Colon (tissue), 2 donors: Measurements from ENCODE around the gene DCAF17.
"Not testable (repeated sequence)": the region's sequence is repeated elsewhere in the genome, so short reads cannot be mapped to it uniquely, and the experiment has no call there.

Experiments used
- FAIRE-seq: peaks from 2 replicates; lab custom pipeline; 2012; peaks lifted over from hg19 to GRCh38; lab: Jason Lieb, UNC
- donor health status: control.
- donor health status: control.

DCAF17 gene

GRCh38 chr2:171515672-171516298 is 81.8 kb downstream of the DCAF17 start:
- no peak for FAIRE-seq

DNA sequence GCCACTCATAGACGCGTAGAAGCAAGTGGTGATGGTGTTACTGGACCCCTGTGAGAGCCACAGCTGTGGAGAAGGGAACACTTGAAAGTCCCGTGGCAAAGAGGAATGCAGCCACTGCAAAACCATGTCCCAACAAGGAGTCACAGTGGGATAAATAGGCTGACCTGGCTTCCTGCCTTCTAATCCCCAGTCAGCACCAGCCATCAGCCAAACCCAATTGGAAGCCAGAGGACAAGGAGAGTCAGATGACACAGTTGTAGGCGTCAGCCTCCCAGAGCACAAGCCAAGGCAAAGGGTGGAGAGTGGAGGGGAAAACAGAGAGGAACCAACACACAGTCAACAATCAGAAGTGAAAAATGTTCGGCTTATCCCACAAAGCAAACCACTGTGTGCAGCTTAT is 82.8 kb downstream of the DCAF17 start:
- no peak for FAIRE-seq

- FAIRE-seq: no peak
Observed at GRCh38 chr2:171520471-171520870, 86.4 kb downstream of the DCAF17 start.

- no peak for FAIRE-seq
Observed at GRCh38 chr2:171521361-171522051, 87.5 kb downstream of the DCAF17 start.

GRCh38 chr2:171522052-171522787 is 88.2 kb downstream of the DCAF17 start, which contains the start of gene CYBRD1:
Gene CYBRD1, plus strand, starts transcription at chr2:171522474. Its CDS starts 72 bp downstream, at chr2:171522546.
- FAIRE-seq: no peak

- FAIRE-seq: no peak
Observed at GRCh38 chr2:171522788-171523087, 88.7 kb downstream of the DCAF17 start.

- FAIRE-seq: no peak
Observed at GRCh38 chr2:171523088-171524017, 89.3 kb downstream of the DCAF17 start.

DNA sequence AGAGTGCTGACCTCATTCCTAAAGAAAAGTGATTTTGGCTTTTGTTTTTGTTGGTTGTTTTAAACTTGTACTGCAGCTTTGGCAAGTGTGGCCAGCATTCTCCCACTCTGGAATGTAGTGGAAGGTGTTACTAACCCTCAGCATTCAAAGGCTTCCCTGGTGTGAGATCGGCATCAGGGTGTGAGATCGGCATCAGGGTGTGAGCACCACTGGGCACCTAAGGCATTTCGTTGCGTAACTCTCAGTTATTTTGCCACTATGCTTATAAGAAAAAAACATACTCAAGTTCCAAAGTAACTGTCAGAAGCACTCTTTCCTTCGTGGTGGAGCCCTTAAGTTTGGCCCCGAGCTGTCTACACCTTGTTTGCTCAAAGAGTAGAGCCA is 90.0 kb downstream of the DCAF17 start:
- FAIRE-seq: no peak

- no peak for FAIRE-seq
Observed at GRCh38 chr2:171529914-171530313, 95.9 kb downstream of the DCAF17 start.

- FAIRE-seq: no peak
Observed at GRCh38 chr2:171530378-171530777, 96.4 kb downstream of the DCAF17 start.

- not testable (repeated sequence) for FAIRE-seq
Observed at GRCh38 chr2:171530859-171531258, 96.8 kb downstream of the DCAF17 start.

GRCh38 chr2:171531291-171531690 is 97.3 kb downstream of the DCAF17 start:
- no peak for FAIRE-seq

GRCh38 chr2:171531836-171532450 is 97.9 kb downstream of the DCAF17 start:
- no peak for FAIRE-seq

- FAIRE-seq: no peak
Observed at GRCh38 chr2:171533331-171533730, 99.3 kb downstream of the DCAF17 start.
